ENCODE data around the gene ZBTB7C. TPM values are rescaled to one million over a fixed set of nuclear protein-coding genes. Genes with fewer than 3 reads are reported as not detected.

ZBTB7C gene
- polyA plus RNA-seq, 1 of the 3 experiments (the other 2 are of a cell fraction): 0.05 TPM

DNA sequence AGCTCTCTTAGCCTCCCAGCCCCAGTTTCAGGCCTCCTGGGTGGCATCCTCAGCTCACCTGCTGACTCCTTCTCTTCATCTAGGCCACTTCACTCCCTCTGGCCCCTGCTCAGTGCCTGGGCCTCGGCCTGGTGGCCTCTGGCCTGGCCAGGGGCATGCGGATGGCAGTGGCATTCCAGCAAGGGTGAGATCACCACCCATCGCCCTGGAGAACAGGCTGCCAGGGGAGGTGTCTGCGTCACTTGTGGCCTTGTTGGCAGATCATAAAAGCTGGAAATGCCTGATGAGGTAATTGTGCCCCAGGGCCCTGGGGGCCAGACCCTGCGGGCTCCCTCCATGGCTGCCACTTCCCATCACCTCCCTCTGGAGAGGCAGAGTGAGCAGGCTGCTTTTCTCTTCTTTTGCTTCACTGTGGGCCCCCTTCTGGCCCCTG is 406.2 kb downstream of the ZBTB7C start (continued):
- TF ChIP-seq, protein P1, sequence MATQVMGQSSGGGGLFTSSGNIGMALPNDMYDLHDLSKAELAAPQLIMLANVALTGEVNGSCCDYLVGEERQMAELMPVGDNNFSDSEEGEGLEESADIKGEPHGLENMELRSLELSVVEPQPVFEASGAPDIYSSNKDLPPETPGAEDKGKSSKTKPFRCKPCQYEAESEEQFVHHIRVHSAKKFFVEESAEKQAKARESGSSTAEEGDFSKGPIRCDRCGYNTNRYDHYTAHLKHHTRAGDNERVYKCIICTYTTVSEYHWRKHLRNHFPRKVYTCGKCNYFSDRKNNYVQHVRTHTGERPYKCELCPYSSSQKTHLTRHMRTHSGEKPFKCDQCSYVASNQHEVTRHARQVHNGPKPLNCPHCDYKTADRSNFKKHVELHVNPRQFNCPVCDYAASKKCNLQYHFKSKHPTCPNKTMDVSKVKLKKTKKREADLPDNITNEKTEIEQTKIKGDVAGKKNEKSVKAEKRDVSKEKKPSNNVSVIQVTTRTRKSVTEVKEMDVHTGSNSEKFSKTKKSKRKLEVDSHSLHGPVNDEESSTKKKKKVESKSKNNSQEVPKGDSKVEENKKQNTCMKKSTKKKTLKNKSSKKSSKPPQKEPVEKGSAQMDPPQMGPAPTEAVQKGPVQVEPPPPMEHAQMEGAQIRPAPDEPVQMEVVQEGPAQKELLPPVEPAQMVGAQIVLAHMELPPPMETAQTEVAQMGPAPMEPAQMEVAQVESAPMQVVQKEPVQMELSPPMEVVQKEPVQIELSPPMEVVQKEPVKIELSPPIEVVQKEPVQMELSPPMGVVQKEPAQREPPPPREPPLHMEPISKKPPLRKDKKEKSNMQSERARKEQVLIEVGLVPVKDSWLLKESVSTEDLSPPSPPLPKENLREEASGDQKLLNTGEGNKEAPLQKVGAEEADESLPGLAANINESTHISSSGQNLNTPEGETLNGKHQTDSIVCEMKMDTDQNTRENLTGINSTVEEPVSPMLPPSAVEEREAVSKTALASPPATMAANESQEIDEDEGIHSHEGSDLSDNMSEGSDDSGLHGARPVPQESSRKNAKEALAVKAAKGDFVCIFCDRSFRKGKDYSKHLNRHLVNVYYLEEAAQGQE (IDR thresholded peaks at IDR 0.05; ENCODE audit: low read depth, low read length): no peak
- TF ChIP-seq MXI1 (IDR thresholded peaks at IDR 0.05; ENCODE audit: low read depth, low read length) (no peak), EP300 (IDR thresholded peaks at IDR 0.05; ENCODE audit: borderline replicate concordance in 1 of 2, low read depth in 1 of 2, low read length in 1 of 2) (peak in 1 of 2 experiments; percentile 63; a peak in 1 of 4 replicates), SMC3 (IDR thresholded peaks at IDR 0.05; ENCODE audit: low read depth, low read length) (no peak), SIN3A (IDR thresholded peaks at IDR 0.05; ENCODE audit: borderline replicate concordance, low read depth, low read length) (no peak), FOXM1 (IDR thresholded peaks at IDR 0.05; ENCODE audit: low read depth) (no peak), NRF1 (IDR thresholded peaks at IDR 0.05; ENCODE audit: low read depth, low read length) (no peak), GATA2 (CRISPR knock-in tag; IDR thresholded peaks at IDR 0.05) (no peak), POLR2AphosphoS5 (IDR thresholded peaks at IDR 0.05; ENCODE audit: low read depth, low read length) (no peak), RAD21 (IDR thresholded peaks at IDR 0.05; ENCODE audit: low read length) (no peak), NFIC (IDR thresholded peaks at IDR 0.05; ENCODE audit: borderline replicate concordance) (peak; percentile 84), RCOR1 (IDR thresholded peaks at IDR 0.05; ENCODE audit: low read length) (no peak), FOXJ3 (CRISPR knock-in tag; IDR thresholded peaks at IDR 0.05) (no peak), RFX5 (IDR thresholded peaks at IDR 0.05; ENCODE audit: low read length) (no peak), FOSL2 (IDR thresholded peaks at IDR 0.05; ENCODE audit: borderline replicate concordance, low read depth) (peak; percentile 45; the same call in 1 of the 2 replicates), GABPA (IDR thresholded peaks at IDR 0.05; ENCODE audit: low read depth) (no peak), CHD2 (IDR thresholded peaks at IDR 0.05; ENCODE audit: low read length, partially characterized antibody) (no peak), MEF2A (IDR thresholded peaks at IDR 0.05; ENCODE audit: borderline replicate concordance, low read depth) (no peak), TEAD4 (IDR thresholded peaks at IDR 0.05; ENCODE audit: borderline replicate concordance, insufficient read depth) (peak; percentile 90)
- TF ChIP-seq, protein P2, sequence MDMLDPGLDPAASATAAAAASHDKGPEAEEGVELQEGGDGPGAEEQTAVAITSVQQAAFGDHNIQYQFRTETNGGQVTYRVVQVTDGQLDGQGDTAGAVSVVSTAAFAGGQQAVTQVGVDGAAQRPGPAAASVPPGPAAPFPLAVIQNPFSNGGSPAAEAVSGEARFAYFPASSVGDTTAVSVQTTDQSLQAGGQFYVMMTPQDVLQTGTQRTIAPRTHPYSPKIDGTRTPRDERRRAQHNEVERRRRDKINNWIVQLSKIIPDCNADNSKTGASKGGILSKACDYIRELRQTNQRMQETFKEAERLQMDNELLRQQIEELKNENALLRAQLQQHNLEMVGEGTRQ (IDR thresholded peaks at IDR 0.05; ENCODE audit: borderline replicate concordance, low read depth, low read length): no peak

All from SK-N-SH (cell line).